Keratinocyte (primary cell): ENCODE data around the gene SPHK1.

Source experiments
- CTCF ChIP-seq, 3 experiments: IDR thresholded peaks in 1 of 3; conservative IDR thresholded peaks in 1 of 3; optimal IDR thresholded peaks in 1 of 3; 2 replicates in 2 of 3; 3 replicates in 1 of 3; pipeline versions ENCODE3 to v1.5.1; 2011; ENCODE audit warnings: low read length in 3 of 3, mild to moderate bottlenecking in 3 of 3, moderate library complexity in 2 of 3, control low read depth in 1 of 3, inconsistent platforms in 1 of 3; ENCODE audit not compliant: insufficient read depth in 2 of 3; ENCODE audit errors: extremely low read depth in 1 of 3
- EZH2 ChIP-seq: IDR thresholded peaks from one replicate; pipeline ENCODE4 v1.6.1; 2012; ENCODE audit warnings: inconsistent platforms, mild to moderate bottlenecking, low read length, moderate library complexity

- TF ChIP-seq CTCF (optimal IDR thresholded peaks at IDR 0.05 in 1 of 3, IDR thresholded peaks at IDR 0.05 in 1 of 3, conservative IDR thresholded peaks at IDR 0.05 in 1 of 3; ENCODE audit: extremely low read depth in 1 of 3, insufficient read depth in 2 of 3, low read length in 3 of 3) (no peak), EZH2 (no peak)
Observed at GRCh38 chr17:76379646-76380376, 4.6 kb upstream of the SPHK1 start.
